ENCODE results near the gene CIAO3. TPM values are rescaled to one million over a fixed set of nuclear protein-coding genes. Genes with fewer than 3 reads are reported as not detected.
A peak's percentile ranks its signal among the peaks of the same experiment; 100 is the strongest.

CIAO3 gene
- total and polyA plus RNA-seq, 3 donors from 2014 or later: 28.9 to 59.0 (median 58.0) TPM

DNA sequence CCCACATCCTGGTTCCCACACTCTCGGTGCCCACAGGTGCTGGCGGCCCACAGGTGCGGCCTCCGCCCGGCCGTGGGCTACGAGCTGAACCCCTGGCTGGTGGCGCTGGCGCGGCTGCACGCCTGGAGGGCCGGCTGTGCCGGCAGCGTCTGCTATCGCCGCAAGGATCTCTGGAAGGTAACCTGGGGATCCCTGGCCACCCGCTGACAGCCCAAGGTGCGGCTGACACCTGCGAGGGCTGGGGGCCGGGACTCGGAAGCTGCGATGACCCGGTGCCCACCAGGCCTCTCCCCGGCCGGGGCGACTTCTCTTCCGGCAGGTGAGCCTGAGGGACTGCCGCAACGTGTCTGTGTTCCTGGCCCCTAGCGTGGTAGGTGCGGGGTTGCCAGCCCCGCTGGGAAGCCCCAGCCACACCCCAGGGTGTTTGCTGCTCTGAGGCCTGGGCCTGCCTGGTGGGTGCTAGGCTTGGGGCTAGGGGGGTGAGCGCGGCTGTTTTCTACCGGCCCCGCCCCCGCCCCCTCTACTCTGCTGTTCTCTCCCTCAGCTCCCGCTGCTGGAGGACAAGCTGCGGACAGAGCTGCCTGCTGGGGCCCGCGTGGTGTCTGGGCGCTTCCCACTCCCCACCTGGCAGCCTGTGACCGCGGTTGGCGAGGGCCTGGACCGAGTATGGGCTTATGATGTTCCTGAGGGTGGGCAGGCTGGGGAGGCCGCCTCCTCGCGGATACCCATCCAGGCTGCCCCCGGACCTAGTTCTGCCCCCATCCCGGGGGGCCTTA lies 18.8 kb downstream of the CIAO3 start:
- Histone ChIP-seq H3K27ac (peak overlapping the region in 1 of 2 donors; percentile 65), H3K4me3 (peak overlapping the region; percentile 69), H3K27me3 (no peaks in the 10 kb centered on the region), H3K4me1 (peaks cover 17% of the 10 kb centered on the region), H3K36me3 (ENCODE audit: low read depth, missing control alignments) (no peaks in the 10 kb centered on the region), H3K9me3 (no peaks in the 10 kb centered on the region)
- DNase-seq: no peak
- intact Hi-C loops (cut with DNase I; ENCODE audit: low total_unique reads): no loop called here
- TF ChIP-seq, protein P1, sequence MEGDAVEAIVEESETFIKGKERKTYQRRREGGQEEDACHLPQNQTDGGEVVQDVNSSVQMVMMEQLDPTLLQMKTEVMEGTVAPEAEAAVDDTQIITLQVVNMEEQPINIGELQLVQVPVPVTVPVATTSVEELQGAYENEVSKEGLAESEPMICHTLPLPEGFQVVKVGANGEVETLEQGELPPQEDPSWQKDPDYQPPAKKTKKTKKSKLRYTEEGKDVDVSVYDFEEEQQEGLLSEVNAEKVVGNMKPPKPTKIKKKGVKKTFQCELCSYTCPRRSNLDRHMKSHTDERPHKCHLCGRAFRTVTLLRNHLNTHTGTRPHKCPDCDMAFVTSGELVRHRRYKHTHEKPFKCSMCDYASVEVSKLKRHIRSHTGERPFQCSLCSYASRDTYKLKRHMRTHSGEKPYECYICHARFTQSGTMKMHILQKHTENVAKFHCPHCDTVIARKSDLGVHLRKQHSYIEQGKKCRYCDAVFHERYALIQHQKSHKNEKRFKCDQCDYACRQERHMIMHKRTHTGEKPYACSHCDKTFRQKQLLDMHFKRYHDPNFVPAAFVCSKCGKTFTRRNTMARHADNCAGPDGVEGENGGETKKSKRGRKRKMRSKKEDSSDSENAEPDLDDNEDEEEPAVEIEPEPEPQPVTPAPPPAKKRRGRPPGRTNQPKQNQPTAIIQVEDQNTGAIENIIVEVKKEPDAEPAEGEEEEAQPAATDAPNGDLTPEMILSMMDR (IDR thresholded peaks at IDR 0.05): no peak
- no peak for TF ChIP-seq POLR2A (IDR thresholded peaks at IDR 0.05)
- WGBS, 2 donors: 61 to 71% methylated on average over 8 to 44 of the region's 51 CpGs

DNA sequence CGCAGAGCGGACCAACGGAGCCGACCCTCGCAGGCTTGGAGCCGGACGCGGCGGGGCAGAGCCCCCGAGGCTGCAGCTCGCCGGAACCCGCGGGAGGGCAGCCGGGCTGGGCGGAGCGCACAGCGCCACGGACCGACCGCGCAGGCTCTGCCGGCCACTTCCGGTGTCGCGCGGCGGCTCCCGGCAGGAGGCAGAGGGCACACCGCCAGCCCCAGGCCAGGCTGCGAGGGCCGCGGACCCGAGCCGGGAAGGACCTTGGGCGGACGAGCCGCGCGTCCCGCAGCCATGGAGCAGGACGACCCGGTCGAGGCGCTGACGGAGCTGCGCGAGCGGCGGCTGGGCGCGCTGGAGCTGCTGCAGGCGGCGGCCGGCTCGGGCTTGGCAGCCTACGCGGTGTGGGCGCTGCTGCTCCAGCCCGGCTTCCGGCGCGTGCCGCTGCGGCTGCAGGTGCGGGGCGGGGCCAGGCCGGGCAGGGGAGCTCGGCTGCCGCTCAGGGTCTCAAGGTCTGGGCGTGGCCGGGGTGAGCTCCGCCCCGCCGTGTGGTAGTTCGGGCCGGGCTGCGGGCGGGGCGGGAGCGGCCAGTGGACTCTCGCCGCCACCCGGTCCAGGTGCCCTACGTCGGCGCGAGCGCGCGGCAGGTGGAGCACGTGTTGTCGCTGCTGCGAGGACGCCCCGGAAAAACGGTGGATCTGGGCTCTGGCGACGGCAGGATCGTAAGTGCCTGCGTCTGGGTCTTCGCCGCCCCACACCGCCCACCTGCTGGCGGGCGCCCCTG lies 19.6 kb downstream of the CIAO3 start, which contains the start of gene ANTKMT:
Gene ANTKMT, plus strand, starts transcription at position 157 of the 775 bp plus-strand sequence. Its CDS starts 129 bp downstream, at position 286.
- intact Hi-C loops (cut with DNase I; ENCODE audit: low total_unique reads): no loop called here
- peak within 1 kb of the TSS; percentile 65 to 72 for H3K27ac ChIP-seq
- H3K9me3 ChIP-seq: no peaks in the 10 kb centered on the region
- H3K4me3 ChIP-seq: peak within 1 kb of the TSS; percentile 69
- TF ChIP-seq, protein P1 (IDR thresholded peaks at IDR 0.05): peak in 1 of 3 experiments; percentile 6
- no peak for TF ChIP-seq POLR2A (IDR thresholded peaks at IDR 0.05)
- 6 to 22% methylated on average over 31 to 32 of the region's 106 CpGs for WGBS, 2 donors
- H3K36me3 ChIP-seq (ENCODE audit: low read depth, missing control alignments): no peaks in the 10 kb centered on the region
- peak; percentile 88 for DNase-seq
- no peaks in the 10 kb centered on the region for H3K27me3 ChIP-seq
- peaks cover 19% of the 10 kb centered on the region for H3K4me1 ChIP-seq

DNA sequence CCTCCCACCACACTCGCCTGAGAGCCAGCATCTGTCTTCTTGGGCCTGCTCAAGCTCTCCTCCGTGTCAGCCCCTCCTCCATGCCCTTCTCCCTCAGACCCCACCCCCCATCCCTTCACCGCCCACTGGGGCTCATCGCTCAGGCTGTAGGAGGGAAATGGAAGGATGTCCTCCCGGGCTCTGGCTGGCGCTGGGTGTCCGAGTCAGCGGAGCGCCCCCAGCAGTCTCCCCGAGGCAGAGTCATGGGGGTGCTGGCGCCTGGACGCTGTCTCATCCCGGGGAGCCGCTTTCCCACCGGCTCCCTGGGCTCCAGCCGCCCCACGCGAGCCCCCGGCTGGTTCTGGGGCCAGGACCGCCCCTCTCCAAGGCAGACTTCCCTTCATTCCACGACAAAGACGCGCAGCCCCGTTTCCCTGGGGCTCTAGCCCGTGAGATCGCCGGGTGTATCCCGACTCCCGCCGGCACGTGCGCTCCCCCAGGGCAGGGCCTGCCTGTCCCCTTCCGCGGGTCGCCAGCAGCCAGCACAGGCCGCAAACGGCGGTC lies 20.3 kb downstream of the CIAO3 start:
- Histone ChIP-seq H3K9me3 (no peaks in the 10 kb centered on the region), H3K36me3 (ENCODE audit: low read depth, missing control alignments) (no peaks in the 10 kb centered on the region), H3K4me1 (peaks cover 23% of the 10 kb centered on the region), H3K4me3 (peak overlapping the region; percentile 69), H3K27me3 (no peaks in the 10 kb centered on the region), H3K27ac (peak overlapping the region; percentile 65 to 72)
- TF ChIP-seq, protein P1 (IDR thresholded peaks at IDR 0.05): no peak
- TF ChIP-seq POLR2A (IDR thresholded peaks at IDR 0.05): no peak
- intact Hi-C loops (cut with DNase I; ENCODE audit: low total_unique reads): no loop called here
- peak; percentile 57 for DNase-seq
- WGBS, 2 donors: 0 to 1% methylated on average over 2 to 22 of the region's 38 CpGs

DNA sequence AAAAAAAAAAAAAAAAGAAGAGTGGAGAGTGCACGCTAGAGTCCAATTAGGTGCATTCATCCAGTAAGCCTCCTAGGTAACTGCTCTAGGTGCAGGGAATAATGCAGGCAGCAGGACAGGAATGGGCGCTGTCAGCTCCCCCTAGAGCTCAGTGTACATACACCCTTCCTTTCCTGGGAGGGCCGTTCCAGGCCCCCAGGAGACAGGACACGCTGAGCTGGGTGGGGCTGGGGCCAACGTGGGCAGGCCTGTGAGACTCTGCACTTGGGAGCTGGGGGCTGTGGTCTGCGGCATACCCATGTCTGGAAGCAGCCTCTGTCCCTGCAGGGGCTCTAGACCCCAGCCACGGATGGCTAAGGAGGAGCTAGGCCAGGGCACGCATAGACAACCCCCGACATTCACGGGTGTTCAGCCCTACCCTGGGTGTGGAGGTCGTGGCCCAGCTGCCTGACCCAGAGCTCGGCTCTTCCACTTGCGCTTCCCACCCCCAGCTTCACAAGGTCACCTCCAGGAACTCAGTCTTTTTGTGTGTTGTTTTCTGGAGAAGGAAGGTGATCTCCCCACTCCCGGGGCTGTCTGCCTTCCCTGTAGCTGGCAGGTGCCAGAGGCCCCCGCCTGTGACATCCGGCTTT lies 20.9 kb downstream of the CIAO3 start:
- no peaks in the 10 kb centered on the region for H3K36me3 ChIP-seq (ENCODE audit: low read depth, missing control alignments)
- peak overlapping the region in 1 of 2 donors; percentile 69 for H3K4me3 ChIP-seq
- intact Hi-C loops (cut with DNase I; ENCODE audit: low total_unique reads): no loop called here
- 6 to 7% methylated on average over 7 to 16 of the region's 16 CpGs for WGBS, 2 donors
- no peaks in the 10 kb centered on the region for H3K9me3 ChIP-seq
- H3K4me1 ChIP-seq: peaks cover 23% of the 10 kb centered on the region
- no peak for DNase-seq
- H3K27ac ChIP-seq: peak overlapping the region in 1 of 2 donors; percentile 65
- H3K27me3 ChIP-seq: no peaks in the 10 kb centered on the region
- no peak for TF ChIP-seq POLR2A (IDR thresholded peaks at IDR 0.05)
- TF ChIP-seq, protein P1 (IDR thresholded peaks at IDR 0.05): no peak

Data from testis (tissue), 3 donors.